AG10803 (cell line): ENCODE data around the gene ZNF770.
"Not testable (repeated sequence)": the region's sequence is repeated elsewhere in the genome, so short reads cannot be mapped to it uniquely, and the experiment has no call there.

Source experiments
- DNase-seq: peaks from one replicate; pipeline ENCODE4 v3.0.0; 2010; ENCODE audit warnings: low read depth
- H3K4me3 ChIP-seq: 2 replicates; pipeline ENCODE4 v1.5.1; 2011; ENCODE audit warnings: mild to moderate bottlenecking, low read length, control low read depth
- CTCF ChIP-seq: conservative IDR thresholded peaks from 2 replicates; pipeline ENCODE4 v1.5.1; 2011; ENCODE audit warnings: mild to moderate bottlenecking, low read length, control low read depth, inconsistent platforms

ZNF770 gene

GRCh38 chr15:34952481-34952880 lies 35.6 kb downstream of the ZNF770 start:
- TF ChIP-seq CTCF = no peak
- DNase-seq = no peak
- H3K4me3 ChIP-seq = no peak overlapping the region

- H3K4me3 ChIP-seq = no peak overlapping the region
- no peak for TF ChIP-seq CTCF
- peak; percentile 91 for DNase-seq
Observed at GRCh38 chr15:34951993-34952392, 36.1 kb downstream of the ZNF770 start.

GRCh38 chr15:34944936-34945335 lies 43.2 kb downstream of the ZNF770 start:
- no peak overlapping the region for H3K4me3 ChIP-seq
- peak; percentile 88 for DNase-seq
- TF ChIP-seq CTCF = no peak

GRCh38 chr15:34943711-34944110 lies 44.4 kb downstream of the ZNF770 start:
- TF ChIP-seq CTCF = no peak
- no peak overlapping the region for H3K4me3 ChIP-seq
- no peak for DNase-seq

GRCh38 chr15:34943264-34943663 lies 44.8 kb downstream of the ZNF770 start:
- not testable (repeated sequence) for DNase-seq, H3K4me3 ChIP-seq

- no peak for DNase-seq
- no peak for TF ChIP-seq CTCF
- H3K4me3 ChIP-seq = no peak overlapping the region
Observed at GRCh38 chr15:34942363-34942762, 45.7 kb downstream of the ZNF770 start.

GRCh38 chr15:34941831-34942230 lies 46.3 kb downstream of the ZNF770 start:
- no peak for DNase-seq
- no peak for TF ChIP-seq CTCF
- H3K4me3 ChIP-seq = no peak overlapping the region

GRCh38 chr15:34941185-34941698 lies 46.8 kb downstream of the ZNF770 start:
- no peak for TF ChIP-seq CTCF
- DNase-seq = no peak
- H3K4me3 ChIP-seq = no peak overlapping the region
